NB4 (cell line): ENCODE measurements around the gene ZNF407.

ENCODE experiments used
- DNase-seq: peaks from one replicate; pipeline ENCODE4 v3.0.0; 2010; ENCODE audit warnings: low read depth
- H3K4me3 ChIP-seq: one replicate; pipeline ENCODE4 v1.5.1; 2011; ENCODE audit warnings: mild to moderate bottlenecking, low read depth, low read length, moderate library complexity
- CTCF ChIP-seq: IDR thresholded peaks from one replicate; pipeline ENCODE4 v1.5.1; 2012; ENCODE audit warnings: low read depth, low read length
- MAX ChIP-seq: IDR thresholded peaks from 2 replicates; pipeline ENCODE4 v1.6.1; 2011; ENCODE audit warnings: low read depth, low read length
- MYC ChIP-seq: IDR thresholded peaks from 2 replicates; pipeline ENCODE4 v1.6.1; 2011; ENCODE audit warnings: low read depth, low read length
- POLR2A ChIP-seq: IDR thresholded peaks from 2 replicates; pipeline ENCODE4 v1.6.1; 2011; ENCODE audit warnings: mild to moderate bottlenecking; ENCODE audit not compliant: insufficient read length; ENCODE audit errors: extremely low read depth

ZNF407 gene

GRCh38 chr18:74950479-74950878 is 352.8 kb downstream of the ZNF407 start:
- TF ChIP-seq MAX (no peak), POLR2A (no peak), MYC (no peak), CTCF (no peak)
- no peak overlapping the region for H3K4me3 ChIP-seq
- no peak for DNase-seq

- no peak for TF ChIP-seq POLR2A
- TF ChIP-seq MAX, result no peak
- no peak for TF ChIP-seq CTCF
- no peak for TF ChIP-seq MYC
- no peak overlapping the region for H3K4me3 ChIP-seq
- no peak for DNase-seq
These were observed 353.6 kb downstream of the ZNF407 start for GRCh38 chr18:74951165-74951760.

GRCh38 chr18:74957588-74958224 is 360.0 kb downstream of the ZNF407 start:
- no peak overlapping the region for H3K4me3 ChIP-seq
- DNase-seq, result no peak
- TF ChIP-seq MYC (no peak), POLR2A (no peak), MAX (no peak), CTCF (no peak)

GRCh38 chr18:74959216-74959615 is 361.5 kb downstream of the ZNF407 start:
- TF ChIP-seq CTCF, result no peak
- TF ChIP-seq MAX, result no peak
- DNase-seq, result no peak
- no peak overlapping the region for H3K4me3 ChIP-seq

- TF ChIP-seq MYC, result no peak
- TF ChIP-seq MAX, result no peak
- TF ChIP-seq CTCF, result no peak
- TF ChIP-seq POLR2A, result no peak
- no peak overlapping the region for H3K4me3 ChIP-seq
- peak; percentile 8 for DNase-seq
These were observed 363.9 kb downstream of the ZNF407 start for GRCh38 chr18:74961596-74961995.

- no peak for TF ChIP-seq MAX
- TF ChIP-seq CTCF, result peak; percentile 31
- H3K4me3 ChIP-seq, result no peak overlapping the region
- peak; percentile 55 for DNase-seq
These were observed 366.3 kb downstream of the ZNF407 start for GRCh38 chr18:74963820-74964446.
